Measurements from ENCODE around the gene UBE3C.

DNA sequence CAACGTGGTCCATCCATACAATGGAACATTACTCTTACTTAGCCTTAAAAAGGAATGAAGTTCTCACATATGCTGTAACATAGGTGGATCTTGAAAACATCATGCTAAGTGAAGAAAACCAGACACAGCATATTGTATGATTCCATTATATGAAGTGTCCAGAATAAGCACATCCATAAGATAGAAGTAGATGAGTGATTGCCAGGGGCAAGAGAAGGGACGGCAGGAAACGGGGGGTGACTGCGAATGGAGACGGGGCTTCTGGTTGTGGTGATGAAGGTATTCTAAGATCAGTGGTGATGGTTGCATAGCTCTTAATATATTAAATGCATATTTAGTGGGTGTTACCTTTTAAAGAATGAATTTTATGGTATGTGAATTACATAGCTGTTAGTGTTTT, 29.8 kb downstream of the UBE3C start:
- no peak for TF ChIP-seq POLR2A (IDR thresholded peaks at IDR 0.05; ENCODE audit: extremely low read depth, insufficient read length)
- TF ChIP-seq, protein P1, sequence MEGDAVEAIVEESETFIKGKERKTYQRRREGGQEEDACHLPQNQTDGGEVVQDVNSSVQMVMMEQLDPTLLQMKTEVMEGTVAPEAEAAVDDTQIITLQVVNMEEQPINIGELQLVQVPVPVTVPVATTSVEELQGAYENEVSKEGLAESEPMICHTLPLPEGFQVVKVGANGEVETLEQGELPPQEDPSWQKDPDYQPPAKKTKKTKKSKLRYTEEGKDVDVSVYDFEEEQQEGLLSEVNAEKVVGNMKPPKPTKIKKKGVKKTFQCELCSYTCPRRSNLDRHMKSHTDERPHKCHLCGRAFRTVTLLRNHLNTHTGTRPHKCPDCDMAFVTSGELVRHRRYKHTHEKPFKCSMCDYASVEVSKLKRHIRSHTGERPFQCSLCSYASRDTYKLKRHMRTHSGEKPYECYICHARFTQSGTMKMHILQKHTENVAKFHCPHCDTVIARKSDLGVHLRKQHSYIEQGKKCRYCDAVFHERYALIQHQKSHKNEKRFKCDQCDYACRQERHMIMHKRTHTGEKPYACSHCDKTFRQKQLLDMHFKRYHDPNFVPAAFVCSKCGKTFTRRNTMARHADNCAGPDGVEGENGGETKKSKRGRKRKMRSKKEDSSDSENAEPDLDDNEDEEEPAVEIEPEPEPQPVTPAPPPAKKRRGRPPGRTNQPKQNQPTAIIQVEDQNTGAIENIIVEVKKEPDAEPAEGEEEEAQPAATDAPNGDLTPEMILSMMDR (IDR thresholded peaks at IDR 0.05; ENCODE audit: low read depth, low read length): no peak
